HG02571 (cell line): ENCODE results near the gene PRDM13.

Source experiments
- ATAC-seq: cut with Tn5 transposase; IDR thresholded peaks from one replicate; pipeline ENCODE4 v1.9.1; 2021; ENCODE audit warnings: mild to moderate bottlenecking, moderate library complexity; ENCODE audit not compliant: unreplicated experiment

Gene PRDM13

GRCh38 chr6:99603421-99604165 is 3.0 kb upstream of the PRDM13 start:
- no peak for ATAC-seq

- ATAC-seq = no peak
Measured at GRCh38 chr6:99604166-99605073, 2.2 kb upstream of the PRDM13 start.

DNA sequence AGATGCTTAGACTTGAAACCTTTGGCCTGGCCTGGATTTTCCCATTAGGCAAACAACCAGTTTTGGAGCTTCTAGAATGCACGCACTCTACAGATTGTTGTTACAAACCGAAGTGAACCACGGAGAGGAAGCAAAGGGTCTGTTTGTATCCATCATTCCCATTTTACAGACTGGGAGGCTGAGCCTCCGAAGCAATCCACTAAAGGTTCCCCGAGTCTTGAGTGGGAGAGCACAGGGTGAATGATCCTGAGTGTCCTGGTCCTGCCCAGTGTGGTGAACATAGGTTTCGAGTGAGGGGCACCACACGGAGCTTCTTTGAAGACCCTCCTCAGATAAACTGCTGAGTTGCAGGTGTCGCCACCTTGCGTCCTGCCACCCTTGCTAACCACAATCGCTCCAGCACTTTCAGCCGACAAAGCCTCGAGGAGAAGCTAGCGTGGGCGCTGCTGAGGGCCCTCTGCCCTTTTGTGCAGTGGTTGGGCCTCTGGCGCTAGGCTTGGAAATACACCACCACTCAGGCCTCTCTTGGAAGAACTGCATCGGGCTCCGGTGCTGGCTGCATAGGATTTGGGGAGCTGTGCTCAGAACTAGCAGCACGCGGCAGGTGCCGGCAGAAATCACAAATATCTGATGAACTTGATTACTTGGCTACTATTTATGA is 1.4 kb upstream of the PRDM13 start:
- ATAC-seq = no peak

- ATAC-seq = no peak
Measured at GRCh38 chr6:99605911-99606655, 550 bp upstream of the PRDM13 start.

DNA sequence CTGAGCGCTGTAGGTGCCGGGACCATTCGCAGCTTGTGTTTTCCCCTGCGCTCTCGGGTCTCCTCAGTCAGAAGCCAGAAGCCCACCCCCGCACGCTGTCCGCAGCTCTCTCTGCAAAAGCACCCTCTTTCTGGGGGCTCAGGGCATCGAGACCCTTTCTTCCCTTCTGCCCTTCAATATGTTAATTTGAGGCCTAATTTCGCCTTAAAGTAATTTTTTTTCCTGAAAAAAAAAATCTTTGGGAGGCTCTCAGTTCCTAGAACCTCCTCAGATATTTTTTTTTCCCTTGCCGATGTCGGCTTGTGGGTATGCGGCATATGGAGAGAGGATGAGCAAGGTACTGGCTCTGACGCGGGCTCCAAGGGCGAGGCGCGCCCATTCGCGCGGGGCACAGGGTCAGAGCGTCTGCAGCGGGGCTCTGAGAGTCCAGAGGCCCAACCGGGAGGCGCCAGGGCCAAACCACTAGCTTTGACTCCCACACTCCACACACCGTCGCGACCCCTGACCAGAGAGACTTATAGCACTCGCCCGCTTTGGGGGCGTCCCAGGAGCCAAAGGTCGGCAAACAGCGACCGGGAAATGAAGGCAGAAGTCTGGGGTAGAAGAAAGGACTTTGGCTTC is 893 bp downstream of the PRDM13 start:
- ATAC-seq = no peak

DNA sequence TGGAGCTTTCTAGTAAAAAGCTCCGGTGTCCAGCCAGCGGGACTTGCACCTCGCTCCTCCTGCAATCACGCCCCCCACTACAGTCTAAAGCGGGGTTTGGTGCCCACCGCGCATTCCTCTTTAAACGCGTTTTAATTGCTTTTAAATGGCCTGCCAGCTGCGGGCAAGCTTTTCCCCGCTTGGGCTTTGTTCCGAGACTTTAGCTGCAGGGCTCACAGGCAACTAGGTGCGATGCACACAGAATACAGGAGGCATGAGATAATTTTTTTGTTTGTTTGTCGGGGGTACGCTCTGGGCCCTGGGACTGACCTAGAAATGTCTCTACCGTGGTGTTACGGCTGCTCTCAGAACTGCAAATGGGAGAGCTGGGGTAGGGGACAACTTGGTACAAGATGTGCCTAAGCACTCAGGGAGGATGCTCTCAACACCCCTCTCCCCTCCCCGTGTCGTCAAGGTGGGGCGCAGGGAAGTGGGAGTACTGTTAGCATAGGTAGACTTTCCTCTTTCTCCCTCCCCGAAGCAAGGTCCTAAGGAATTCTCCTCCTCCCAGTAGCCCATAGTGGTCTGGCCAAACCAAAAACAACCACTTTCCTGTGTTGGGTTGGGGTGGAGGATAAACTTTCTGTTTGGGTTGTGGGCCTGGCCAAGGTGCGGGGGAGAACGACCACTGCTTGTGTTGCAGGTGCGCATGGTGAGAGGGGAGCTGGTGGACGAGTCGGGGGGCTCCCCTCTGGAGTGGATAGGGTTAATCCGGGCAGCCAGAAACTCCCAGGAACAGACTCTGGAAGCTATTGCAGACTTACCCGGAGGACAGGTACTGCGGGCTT is 1.6 kb downstream of the PRDM13 start:
- no peak for ATAC-seq

DNA sequence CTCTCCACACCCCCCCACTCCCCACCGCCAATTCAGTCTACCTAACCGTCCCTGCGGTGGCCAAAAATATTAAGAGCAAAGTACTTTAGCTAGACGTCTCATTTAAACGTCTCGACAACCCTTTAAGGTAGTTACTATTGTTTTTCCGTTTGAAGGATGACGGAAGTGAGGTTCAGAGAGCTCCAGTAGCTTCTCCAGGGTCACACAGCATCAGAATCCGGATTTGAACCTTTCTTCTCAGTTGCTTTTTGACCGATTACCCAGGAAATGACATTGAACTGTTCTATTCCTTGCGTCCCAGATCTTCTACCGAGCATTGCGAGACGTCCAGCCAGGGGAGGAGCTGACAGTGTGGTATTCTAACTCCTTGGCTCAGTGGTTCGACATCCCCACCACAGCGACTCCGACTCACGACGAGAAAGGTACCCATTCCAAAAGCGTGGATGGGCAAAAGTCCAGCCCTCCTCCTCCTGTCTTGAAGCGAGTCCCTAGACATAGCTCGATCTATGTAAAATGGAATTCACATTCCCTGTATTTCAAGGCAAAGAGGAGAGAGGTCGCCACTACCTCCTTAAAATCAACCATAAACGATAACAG is 2.4 kb downstream of the PRDM13 start:
- no peak for ATAC-seq

- ATAC-seq = no peak
Measured at GRCh38 chr6:99609905-99610489, 3.4 kb downstream of the PRDM13 start.

- ATAC-seq = peak; percentile 62
Measured at GRCh38 chr6:99611148-99611547, 4.5 kb downstream of the PRDM13 start.

GRCh38 chr6:99612551-99613408 is 6.1 kb downstream of the PRDM13 start:
- ATAC-seq = no peak

- ATAC-seq = peak; percentile 49
Measured at GRCh38 chr6:99613409-99613704, 6.7 kb downstream of the PRDM13 start.

GRCh38 chr6:99613705-99614429 is 7.2 kb downstream of the PRDM13 start:
- peak; percentile 54 for ATAC-seq

DNA sequence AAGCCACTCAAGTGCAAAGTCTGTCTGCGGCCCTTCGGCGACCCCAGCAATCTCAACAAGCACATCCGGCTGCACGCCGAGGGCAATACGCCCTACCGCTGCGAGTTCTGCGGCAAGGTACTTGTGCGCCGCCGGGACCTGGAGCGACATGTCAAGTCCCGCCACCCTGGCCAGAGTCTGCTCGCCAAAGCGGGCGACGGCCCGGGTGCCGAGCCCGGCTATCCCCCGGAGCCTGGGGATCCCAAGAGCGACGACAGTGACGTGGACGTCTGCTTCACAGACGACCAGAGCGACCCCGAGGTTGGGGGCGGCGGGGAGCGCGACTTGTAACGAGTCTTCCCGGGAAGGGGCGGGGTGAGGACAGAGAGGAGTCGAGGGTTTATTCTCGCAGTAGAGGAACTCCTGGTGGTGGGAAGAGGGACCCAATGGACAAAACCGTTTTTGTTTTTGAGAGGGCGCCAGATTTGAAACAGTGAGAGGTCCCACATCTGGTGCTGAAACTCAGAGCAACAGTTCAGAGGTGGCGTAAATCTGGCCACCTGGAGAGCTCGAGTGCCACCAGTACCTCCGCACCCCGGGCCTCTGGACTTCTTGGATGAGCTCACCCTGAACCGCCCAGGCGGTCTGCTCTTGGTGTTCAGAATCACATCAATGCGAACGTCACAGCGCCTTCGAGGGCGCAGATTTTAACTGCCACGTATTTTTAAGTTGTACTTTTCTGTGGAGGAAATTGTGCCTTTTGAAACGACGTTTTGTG is 8.0 kb downstream of the PRDM13 start:
- peak; percentile 14 for ATAC-seq

GRCh38 chr6:99617131-99617530 is 10.5 kb downstream of the PRDM13 start:
- no peak for ATAC-seq

- ATAC-seq = no peak
Measured at GRCh38 chr6:99618649-99619408, 12.2 kb downstream of the PRDM13 start.

DNA sequence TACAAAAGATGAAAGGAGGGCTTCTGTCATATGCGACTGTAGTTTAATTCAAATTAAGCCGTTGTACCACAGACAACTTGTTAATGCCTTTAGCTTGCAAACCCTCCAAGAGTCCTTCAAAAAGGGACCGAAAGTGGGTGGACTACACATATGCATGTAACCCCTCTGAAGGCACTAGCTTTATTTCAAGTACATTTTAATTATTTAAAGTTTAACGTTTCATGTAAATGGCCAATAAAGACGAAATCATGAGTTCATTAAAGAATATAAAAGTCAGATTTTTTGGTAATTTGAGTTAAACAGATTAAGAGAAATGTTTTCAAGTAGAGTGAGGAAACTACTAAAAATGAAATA is 12.8 kb downstream of the PRDM13 start:
- ATAC-seq = no peak
